ENCODE measurements around the gene CES3.

GRCh38 chr16:66953462-66954096 is 7.5 kb upstream of the CES3 start:
- TF ChIP-seq CTCF (IDR thresholded peaks at IDR 0.05) (no peak), POLR2A (IDR thresholded peaks at IDR 0.05) (no peak)

Measured in ovary (tissue), 3 donors.